GM18868 (cell line): Measurements from ENCODE around the gene GNG4.
"Not testable (repeated sequence)": the region's sequence is repeated elsewhere in the genome, so short reads cannot be mapped to it uniquely, and the experiment has no call there.

Experiments used
- ATAC-seq: cut with Tn5 transposase; IDR thresholded peaks from one replicate; pipeline ENCODE4 v1.9.1; 2021; ENCODE audit warnings: mild to moderate bottlenecking, moderate library complexity; ENCODE audit not compliant: unreplicated experiment

GNG4 gene

GRCh38 chr1:235628316-235629005 lies 21.1 kb downstream of the GNG4 start:
- no peak for ATAC-seq

GRCh38 chr1:235625831-235626230 lies 23.8 kb downstream of the GNG4 start:
- ATAC-seq = no peak

GRCh38 chr1:235625340-235625739 lies 24.2 kb downstream of the GNG4 start:
- no peak for ATAC-seq

- ATAC-seq = no peak
Observed at GRCh38 chr1:235624721-235625333, 24.8 kb downstream of the GNG4 start.

GRCh38 chr1:235622936-235623779 lies 26.4 kb downstream of the GNG4 start:
- ATAC-seq = no peak

- not testable (repeated sequence) for ATAC-seq
Observed at GRCh38 chr1:235619149-235619548, 30.4 kb downstream of the GNG4 start.

- ATAC-seq = no peak
Observed at GRCh38 chr1:235617808-235618207, 31.8 kb downstream of the GNG4 start.

GRCh38 chr1:235617140-235617539 lies 32.4 kb downstream of the GNG4 start:
- ATAC-seq = no peak

- ATAC-seq = no peak
Observed at GRCh38 chr1:235614442-235614954, 35.1 kb downstream of the GNG4 start.

GRCh38 chr1:235613602-235614001 lies 36.0 kb downstream of the GNG4 start:
- ATAC-seq = no peak

- ATAC-seq = no peak
Observed at GRCh38 chr1:235612761-235613160, 36.8 kb downstream of the GNG4 start.

GRCh38 chr1:235610157-235610556 lies 39.4 kb downstream of the GNG4 start:
- no peak for ATAC-seq

- ATAC-seq = no peak
Observed at GRCh38 chr1:235608278-235608677, 41.3 kb downstream of the GNG4 start.

- ATAC-seq = no peak
Observed at GRCh38 chr1:235607284-235607683, 42.3 kb downstream of the GNG4 start.

GRCh38 chr1:235601104-235601503 lies 48.5 kb downstream of the GNG4 start:
- ATAC-seq = no peak

GRCh38 chr1:235599536-235599935 lies 50.0 kb downstream of the GNG4 start:
- ATAC-seq = no peak

GRCh38 chr1:235597867-235598553 lies 51.6 kb downstream of the GNG4 start:
- ATAC-seq = no peak

- no peak for ATAC-seq
Observed at GRCh38 chr1:235595079-235595478, 54.5 kb downstream of the GNG4 start.

- ATAC-seq = not testable (repeated sequence)
Observed at GRCh38 chr1:235594281-235594895, 55.2 kb downstream of the GNG4 start.

GRCh38 chr1:235588916-235589515 lies 60.6 kb downstream of the GNG4 start:
- no peak for ATAC-seq
